Measurements from ENCODE around the gene CPZ.

- TF ChIP-seq CTCF (IDR thresholded peaks at IDR 0.05) (no peak), POLR2A (IDR thresholded peaks at IDR 0.05) (no peak)
Observed at GRCh38 chr4:8643986-8644385, 51.4 kb downstream of the CPZ start.
